ENCODE results near the gene LDB1. TPM values are rescaled to one million over a fixed set of nuclear protein-coding genes. Genes with fewer than 3 reads are reported as not detected.
A peak's percentile ranks its signal among the peaks of the same experiment; 100 is the strongest.

The LDB1 gene
- total and polyA plus RNA-seq, 2 of the 13 experiments (the other 11 are each of a cell fraction or from before 2014, with no cell fraction given), result 17.2 to 45.5 TPM

GRCh38 chr10:102114861-102115618, 5.1 kb downstream of the LDB1 start (continued):
- peak; percentile 34; the same call in 1 of the 2 replicates for TF ChIP-seq ZMYM3 (CRISPR knock-in tag; IDR thresholded peaks at IDR 0.05)
- TF ChIP-seq, protein P1, sequence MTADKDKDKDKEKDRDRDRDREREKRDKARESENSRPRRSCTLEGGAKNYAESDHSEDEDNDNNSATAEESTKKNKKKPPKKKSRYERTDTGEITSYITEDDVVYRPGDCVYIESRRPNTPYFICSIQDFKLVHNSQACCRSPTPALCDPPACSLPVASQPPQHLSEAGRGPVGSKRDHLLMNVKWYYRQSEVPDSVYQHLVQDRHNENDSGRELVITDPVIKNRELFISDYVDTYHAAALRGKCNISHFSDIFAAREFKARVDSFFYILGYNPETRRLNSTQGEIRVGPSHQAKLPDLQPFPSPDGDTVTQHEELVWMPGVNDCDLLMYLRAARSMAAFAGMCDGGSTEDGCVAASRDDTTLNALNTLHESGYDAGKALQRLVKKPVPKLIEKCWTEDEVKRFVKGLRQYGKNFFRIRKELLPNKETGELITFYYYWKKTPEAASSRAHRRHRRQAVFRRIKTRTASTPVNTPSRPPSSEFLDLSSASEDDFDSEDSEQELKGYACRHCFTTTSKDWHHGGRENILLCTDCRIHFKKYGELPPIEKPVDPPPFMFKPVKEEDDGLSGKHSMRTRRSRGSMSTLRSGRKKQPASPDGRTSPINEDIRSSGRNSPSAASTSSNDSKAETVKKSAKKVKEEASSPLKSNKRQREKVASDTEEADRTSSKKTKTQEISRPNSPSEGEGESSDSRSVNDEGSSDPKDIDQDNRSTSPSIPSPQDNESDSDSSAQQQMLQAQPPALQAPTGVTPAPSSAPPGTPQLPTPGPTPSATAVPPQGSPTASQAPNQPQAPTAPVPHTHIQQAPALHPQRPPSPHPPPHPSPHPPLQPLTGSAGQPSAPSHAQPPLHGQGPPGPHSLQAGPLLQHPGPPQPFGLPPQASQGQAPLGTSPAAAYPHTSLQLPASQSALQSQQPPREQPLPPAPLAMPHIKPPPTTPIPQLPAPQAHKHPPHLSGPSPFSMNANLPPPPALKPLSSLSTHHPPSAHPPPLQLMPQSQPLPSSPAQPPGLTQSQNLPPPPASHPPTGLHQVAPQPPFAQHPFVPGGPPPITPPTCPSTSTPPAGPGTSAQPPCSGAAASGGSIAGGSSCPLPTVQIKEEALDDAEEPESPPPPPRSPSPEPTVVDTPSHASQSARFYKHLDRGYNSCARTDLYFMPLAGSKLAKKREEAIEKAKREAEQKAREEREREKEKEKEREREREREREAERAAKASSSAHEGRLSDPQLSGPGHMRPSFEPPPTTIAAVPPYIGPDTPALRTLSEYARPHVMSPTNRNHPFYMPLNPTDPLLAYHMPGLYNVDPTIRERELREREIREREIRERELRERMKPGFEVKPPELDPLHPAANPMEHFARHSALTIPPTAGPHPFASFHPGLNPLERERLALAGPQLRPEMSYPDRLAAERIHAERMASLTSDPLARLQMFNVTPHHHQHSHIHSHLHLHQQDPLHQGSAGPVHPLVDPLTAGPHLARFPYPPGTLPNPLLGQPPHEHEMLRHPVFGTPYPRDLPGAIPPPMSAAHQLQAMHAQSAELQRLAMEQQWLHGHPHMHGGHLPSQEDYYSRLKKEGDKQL (CRISPR knock-in tag; IDR thresholded peaks at IDR 0.05; ENCODE audit: low read depth), result 0 out of 2 replicates have a peak, but pooled peaks have one; percentile 24
- no peak for TF ChIP-seq YY1 (IDR thresholded peaks at IDR 0.05; ENCODE audit: insufficient read depth, insufficient replicate concordance, low read depth, low read length)
- peak; percentile 44; the same call in 1 of the 2 replicates for TF ChIP-seq GABPB1 (CRISPR knock-in tag; IDR thresholded peaks at IDR 0.05)
- no peak for TF ChIP-seq ZNF260 (CRISPR knock-in tag; IDR thresholded peaks at IDR 0.05; ENCODE audit: borderline replicate concordance, low read depth)
- TF ChIP-seq, protein P2, sequence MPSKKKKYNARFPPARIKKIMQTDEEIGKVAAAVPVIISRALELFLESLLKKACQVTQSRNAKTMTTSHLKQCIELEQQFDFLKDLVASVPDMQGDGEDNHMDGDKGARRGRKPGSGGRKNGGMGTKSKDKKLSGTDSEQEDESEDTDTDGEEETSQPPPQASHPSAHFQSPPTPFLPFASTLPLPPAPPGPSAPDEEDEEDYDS (CRISPR knock-in tag; IDR thresholded peaks at IDR 0.05), result peak; percentile 78
- peak; percentile 24; the same call in 1 of the 2 replicates for TF ChIP-seq KDM1A (CRISPR knock-in tag; IDR thresholded peaks at IDR 0.05)
- TF ChIP-seq FLYWCH1 (CRISPR knock-in tag; IDR thresholded peaks at IDR 0.05), result no peak
- no peak for TF ChIP-seq ZNF431 (CRISPR knock-in tag; IDR thresholded peaks at IDR 0.05; ENCODE audit: borderline replicate concordance, low read depth)
- TF ChIP-seq RAD21 (CRISPR knock-in tag; IDR thresholded peaks at IDR 0.05), result no peak
- TF ChIP-seq, protein P3, sequence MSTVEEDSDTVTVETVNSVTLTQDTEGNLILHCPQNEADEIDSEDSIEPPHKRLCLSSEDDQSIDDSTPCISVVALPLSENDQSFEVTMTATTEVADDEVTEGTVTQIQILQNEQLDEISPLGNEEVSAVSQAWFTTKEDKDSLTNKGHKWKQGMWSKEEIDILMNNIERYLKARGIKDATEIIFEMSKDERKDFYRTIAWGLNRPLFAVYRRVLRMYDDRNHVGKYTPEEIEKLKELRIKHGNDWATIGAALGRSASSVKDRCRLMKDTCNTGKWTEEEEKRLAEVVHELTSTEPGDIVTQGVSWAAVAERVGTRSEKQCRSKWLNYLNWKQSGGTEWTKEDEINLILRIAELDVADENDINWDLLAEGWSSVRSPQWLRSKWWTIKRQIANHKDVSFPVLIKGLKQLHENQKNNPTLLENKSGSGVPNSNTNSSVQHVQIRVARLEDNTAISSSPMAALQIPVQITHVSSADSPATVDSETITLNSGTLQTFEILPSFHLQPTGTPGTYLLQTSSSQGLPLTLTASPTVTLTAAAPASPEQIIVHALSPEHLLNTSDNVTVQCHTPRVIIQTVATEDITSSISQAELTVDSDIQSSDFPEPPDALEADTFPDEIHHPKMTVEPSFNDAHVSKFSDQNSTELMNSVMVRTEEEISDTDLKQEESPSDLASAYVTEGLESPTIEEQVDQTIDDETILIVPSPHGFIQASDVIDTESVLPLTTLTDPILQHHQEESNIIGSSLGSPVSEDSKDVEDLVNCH (CRISPR knock-in tag; IDR thresholded peaks at IDR 0.05), result no peak
- TF ChIP-seq ZBTB43 (CRISPR knock-in tag; conservative IDR thresholded peaks at IDR 0.05), result peak; percentile 89
- TF ChIP-seq MAFG (CRISPR knock-in tag; IDR thresholded peaks at IDR 0.05), result no peak
- TF ChIP-seq BCL6 (CRISPR knock-in tag; IDR thresholded peaks at IDR 0.05), result no peak
- TF ChIP-seq SMYD3 (CRISPR knock-in tag; IDR thresholded peaks at IDR 0.05), result no peak
- TF ChIP-seq KLF13 (CRISPR knock-in tag; IDR thresholded peaks at IDR 0.05), result no peak
- TF ChIP-seq, protein P4, sequence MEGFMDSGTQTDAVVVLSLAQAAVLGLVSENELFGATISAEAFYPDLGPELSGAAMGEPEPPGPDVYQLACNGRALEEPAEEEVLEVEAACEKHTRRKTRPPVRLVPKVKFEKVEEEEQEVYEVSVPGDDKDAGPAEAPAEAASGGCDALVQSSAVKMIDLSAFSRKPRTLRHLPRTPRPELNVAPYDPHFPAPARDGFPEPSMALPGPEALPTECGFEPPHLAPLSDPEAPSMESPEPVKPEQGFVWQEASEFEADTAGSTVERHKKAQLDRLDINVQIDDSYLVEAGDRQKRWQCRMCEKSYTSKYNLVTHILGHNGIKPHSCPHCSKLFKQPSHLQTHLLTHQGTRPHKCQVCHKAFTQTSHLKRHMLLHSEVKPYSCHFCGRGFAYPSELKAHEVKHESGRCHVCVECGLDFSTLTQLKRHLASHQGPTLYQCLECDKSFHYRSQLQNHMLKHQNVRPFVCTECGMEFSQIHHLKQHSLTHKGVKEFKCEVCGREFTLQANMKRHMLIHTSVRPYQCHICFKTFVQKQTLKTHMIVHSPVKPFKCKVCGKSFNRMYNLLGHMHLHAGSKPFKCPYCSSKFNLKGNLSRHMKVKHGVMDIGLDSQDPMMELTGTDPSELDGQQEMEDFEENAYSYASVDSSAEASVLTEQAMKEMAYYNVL (CRISPR knock-in tag; IDR thresholded peaks at IDR 0.05; ENCODE audit: borderline replicate concordance), result no peak
- TF ChIP-seq MED1 (CRISPR knock-in tag; IDR thresholded peaks at IDR 0.05), result no peak
